Thyroid gland (tissue), 4 donors: ENCODE results near the gene GALNTL6.

Experiments used
- CTCF ChIP-seq, 6 experiments: fragments of 200-600 bp in 3 of 6; fragments of 450-650 bp in 3 of 6; sonication (generic) in 3 of 6; IDR thresholded peaks; one replicate each; pipeline ENCODE4 v1.5.1; 2016 to 2019; ENCODE audit warnings: antibody characterized with exemption in 6 of 6, mild to moderate bottlenecking in 2 of 6, inconsistent platforms in 1 of 6, moderate library complexity in 1 of 6
- POLR2A ChIP-seq, 2 donors: fragments of 450-650 bp; IDR thresholded peaks; one replicate each; pipeline ENCODE4 v1.6.1; 2017; ENCODE audit warnings: antibody characterized with exemption in 2 of 2, mild to moderate bottlenecking in 2 of 2, moderate library complexity in 1 of 2

DNA sequence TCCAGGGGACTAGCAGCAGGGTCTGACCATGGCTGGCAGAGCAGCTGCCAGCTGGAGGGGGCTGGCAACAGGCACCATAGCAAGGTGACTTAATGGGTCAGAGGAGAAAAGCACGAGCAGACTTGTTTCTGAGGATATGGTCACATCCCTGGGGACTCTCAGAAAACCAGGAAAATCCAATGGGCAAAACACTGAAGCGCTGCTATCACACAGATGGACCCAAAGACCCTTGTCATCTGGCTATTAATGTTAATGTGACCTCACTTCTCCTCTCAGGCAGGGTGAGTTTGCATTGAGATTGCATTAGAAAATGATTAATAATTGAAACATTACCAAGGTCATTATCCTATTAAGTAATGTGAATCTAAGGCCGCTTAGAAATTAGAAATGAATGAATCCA, 1061.7 kb downstream of the GALNTL6 start:
- TF ChIP-seq CTCF (IDR thresholded peaks at IDR 0.05) (no peak), POLR2A (IDR thresholded peaks at IDR 0.05) (no peak)
